GM12878 (cell line): ENCODE results near the gene IFI30. TPM values are rescaled to one million over a fixed set of nuclear protein-coding genes. Genes with fewer than 3 reads are reported as not detected.

Experiments used
- BACH1 ChIP-seq: fragments of 450-650 bp; IDR thresholded peaks from 2 replicates; pipeline ENCODE4 v1.6.1; 2017; ENCODE audit warnings: mild to moderate bottlenecking, borderline replicate concordance
- CEBPZ ChIP-seq: fragments of 150-350 bp; IDR thresholded peaks from 2 replicates; pipeline ENCODE4 v1.6.1; 2016; ENCODE audit warnings: low read depth, low read length
- CHD2 ChIP-seq: IDR thresholded peaks from 2 replicates; pipeline ENCODE4 v1.6.1; 2011; ENCODE audit warnings: low read depth, low read length, improper control_type of control experiment, borderline replicate concordance
- DPF2 ChIP-seq: fragments of 450-650 bp; IDR thresholded peaks from 2 replicates; pipeline ENCODE4 v1.6.1; 2017; ENCODE audit warnings: mild to moderate bottlenecking
- HDGF ChIP-seq: fragments of 450-650 bp; IDR thresholded peaks from 2 replicates; pipeline ENCODE4 v1.6.1; 2016; ENCODE audit warnings: antibody characterized with exemption
- MAX ChIP-seq: IDR thresholded peaks from 2 replicates; pipeline ENCODE4 v1.6.1; 2012; ENCODE audit warnings: low read depth, low read length, improper control_type of control experiment
- NBN ChIP-seq: fragments of 450-650 bp; IDR thresholded peaks from 2 replicates; pipeline ENCODE4 v1.6.1; 2016
- TARDBP ChIP-seq: IDR thresholded peaks from 2 replicates; pipeline ENCODE4 v1.6.1; 2016; ENCODE audit warnings: borderline replicate concordance
- ZNF274 ChIP-seq: IDR thresholded peaks from one replicate; pipeline ENCODE4 v1.8.0; 2011; ENCODE audit not compliant: insufficient read length, insufficient read depth
- polyA plus RNA-seq, 11 experiments: library from polyadenylated mRNA; depleted of rRNA in 4 of 11; unstranded in 6 of 11; stranded (reverse) in 5 of 11; fragments of >200 nt; fragmentation: Nextera tagmentation in 4 of 11; fragmentation: Illumina TruSeq in 1 of 11; extraction: Ambion mirVana in 4 of 11; extraction: Trizol in 1 of 11; gene quantifications; 1 replicate in 1 of 11; 2 replicates in 10 of 11; pipeline versions ENCODE4 v1.2.1 to v1.2.3, GENCODE V29; 2011 to 2016; ENCODE audit warnings: inconsistent platforms in 2 of 11, missing spikeins in 2 of 11, low read depth in 1 of 11
- total RNA-seq, 4 experiments: library from RNA; depleted of rRNA in 3 of 4; stranded (reverse); fragments of >200 nt in 3 of 4; fragmentation: Illumina TruSeq in 1 of 4; extraction: Trizol in 1 of 4; gene quantifications; 2 replicates each; pipeline versions ENCODE4 v1.2.1 to v1.2.3, GENCODE V29; 2013 to 2021

IFI30 gene
- total and polyA plus RNA-seq, 10 of the 15 experiments (the other 5 are each of a cell fraction or from before 2014, with no cell fraction given) = 221 to 1,112 (median 451) TPM

- TF ChIP-seq BACH1 = peak; percentile 51
- TF ChIP-seq HDGF = peak; percentile 98
- TF ChIP-seq DPF2 = no peak
- peak; percentile 80; the same call in 1 of the 2 replicates for TF ChIP-seq NBN
- no peak for TF ChIP-seq TARDBP
- TF ChIP-seq CEBPZ = no peak
- 0 out of 2 replicates have a peak, but pooled peaks have one; percentile 18 for TF ChIP-seq CHD2
- TF ChIP-seq MAX = peak; percentile 21; the same call in 1 of the 2 replicates
- no peak for TF ChIP-seq ZNF274
Measured at GRCh38 chr19:18171605-18172327, 1.8 kb upstream of the IFI30 start (continued).
